GM18507 (cell line): Measurements from ENCODE around the gene HMGCL.
A peak's percentile ranks its signal among the peaks of the same experiment; 100 is the strongest.
"Not testable (repeated sequence)": the region's sequence is repeated elsewhere in the genome, so short reads cannot be mapped to it uniquely, and the experiment has no call there.

Experiments used
- DNase-seq: peaks from one replicate; pipeline ENCODE4 v3.0.0; 2011; ENCODE audit warnings: low read depth; ENCODE audit not compliant: insufficient read length; ENCODE audit errors: extremely low spot score
- FAIRE-seq: peaks from 2 replicates; lab custom pipeline; 2011; peaks lifted over from hg19 to GRCh38; lab: Jason Lieb, UNC

The HMGCL gene

DNA sequence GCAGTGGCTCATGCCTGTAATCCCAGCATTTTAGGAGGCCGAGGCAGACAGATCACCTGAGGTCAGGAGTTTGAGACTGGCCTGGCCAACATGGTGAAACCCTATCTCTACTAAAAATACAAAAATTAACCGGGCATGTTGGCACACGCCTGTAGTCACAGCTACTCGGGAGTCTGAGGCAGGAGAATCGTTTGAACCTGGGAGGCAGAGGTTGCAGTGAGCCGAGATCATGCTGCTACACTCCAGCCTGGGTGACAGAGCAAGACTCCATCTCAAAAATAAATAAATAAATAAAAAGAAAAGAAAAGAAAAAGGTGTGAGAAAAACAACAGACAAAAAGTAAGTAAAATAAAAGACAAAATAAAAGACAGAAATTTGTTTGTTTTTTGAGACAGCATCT lies 8.9 kb upstream of the HMGCL start:
- DNase-seq, FAIRE-seq: not testable (repeated sequence)

DNA sequence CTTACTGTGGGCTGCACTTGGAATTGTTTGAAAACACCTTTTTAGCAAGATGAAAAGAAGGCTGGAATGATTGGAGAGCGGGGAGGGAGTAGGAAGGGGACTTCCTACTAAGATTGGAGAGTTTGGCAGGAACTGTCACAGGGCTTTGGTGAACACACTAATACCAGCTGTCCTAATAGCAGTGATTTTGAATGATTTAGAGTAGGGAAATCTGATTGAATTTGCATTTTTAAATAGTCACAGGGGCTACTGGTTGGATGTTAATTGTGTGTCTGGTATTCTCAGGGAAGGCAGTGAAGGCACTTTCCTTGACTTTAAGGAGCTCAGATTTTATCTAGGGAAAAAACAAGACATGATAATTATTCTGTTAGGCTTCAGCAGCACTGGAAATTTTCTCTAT lies 2.5 kb upstream of the HMGCL start:
- FAIRE-seq (no peak), DNase-seq (no peak)

- not testable (repeated sequence) for FAIRE-seq, DNase-seq
Observed at GRCh38 chr1:23826590-23826989, 1.4 kb upstream of the HMGCL start.

DNA sequence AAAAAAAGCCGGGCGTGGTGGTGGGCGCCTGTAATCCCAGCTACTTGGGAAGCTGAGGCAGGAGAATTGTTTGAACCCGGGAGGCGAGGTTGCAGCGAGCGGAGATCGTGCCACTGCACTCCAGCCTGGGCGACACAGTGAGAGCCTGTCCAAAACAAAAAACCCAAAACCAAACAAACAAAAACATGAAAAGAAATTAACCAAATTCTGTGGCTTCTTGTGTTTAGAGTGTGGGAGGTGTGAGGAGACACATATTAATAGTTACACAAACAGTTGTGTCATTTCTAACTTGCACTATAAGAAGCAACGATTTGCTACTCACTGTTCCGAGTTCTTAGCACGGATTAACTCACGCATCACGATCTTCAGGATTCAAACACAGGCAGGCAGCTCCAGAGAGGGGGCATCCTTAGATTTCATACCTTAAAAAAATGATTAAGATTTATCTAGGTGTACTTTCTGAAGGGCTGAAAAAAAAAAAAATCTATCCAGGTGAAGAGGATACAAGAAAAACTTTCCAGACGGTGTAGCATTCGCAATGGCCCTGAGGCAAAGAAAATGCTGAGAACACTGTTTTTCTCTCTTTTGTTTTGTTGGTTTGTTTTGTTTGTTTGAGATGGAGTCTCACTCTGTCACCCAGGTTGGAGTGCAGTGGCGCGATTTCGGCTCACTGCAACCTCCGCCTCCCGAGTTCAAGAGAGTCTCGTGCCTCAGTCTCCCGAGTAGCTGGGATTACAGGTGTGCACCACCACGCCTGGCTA lies 713 bp upstream of the HMGCL start:
- peak; percentile 54 for DNase-seq
- peak; percentile 83 for FAIRE-seq

GRCh38 chr1:23824711-23825075 lies 536 bp downstream of the HMGCL start:
- DNase-seq = no peak
- no peak for FAIRE-seq

DNA sequence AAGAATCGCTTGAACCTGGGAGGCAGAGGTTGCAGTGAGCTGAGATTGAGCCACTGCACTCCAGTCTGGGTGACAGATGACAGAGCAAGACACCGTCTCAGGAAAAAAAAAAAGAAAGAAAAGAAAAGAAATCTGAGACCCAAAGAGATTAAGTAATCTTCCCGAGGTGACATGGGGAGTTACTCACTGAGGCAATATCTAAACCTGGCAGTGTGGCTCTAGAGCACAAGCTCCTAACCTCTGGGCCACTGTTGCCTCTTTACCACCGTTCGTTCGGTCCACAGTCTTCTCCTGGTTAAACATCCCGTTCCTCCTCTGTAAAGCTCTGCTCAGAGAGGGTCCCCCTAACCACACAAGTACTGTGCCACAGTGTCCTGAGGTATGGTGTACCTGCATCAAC lies 1.5 kb downstream of the HMGCL start:
- no peak for FAIRE-seq
- DNase-seq = no peak

DNA sequence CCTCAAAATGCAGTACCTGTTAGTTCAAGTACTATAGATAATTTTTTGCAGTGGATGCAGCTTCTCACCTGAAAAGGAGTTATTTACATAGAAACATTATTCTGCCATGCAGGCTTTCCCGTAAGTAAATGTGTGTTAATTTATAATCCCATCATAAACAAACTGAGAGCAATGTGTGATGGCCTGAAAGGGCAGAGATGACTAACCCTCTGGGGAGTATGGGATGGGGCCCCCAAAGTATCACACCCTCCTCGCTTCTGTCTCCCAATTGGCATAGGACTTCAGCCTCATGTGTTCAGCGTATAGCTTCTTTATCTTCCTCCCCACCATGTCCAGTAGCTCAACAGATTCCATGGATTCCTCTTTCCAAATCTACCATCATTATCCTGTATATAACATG lies 7.6 kb downstream of the HMGCL start:
- DNase-seq (peak; percentile 42), FAIRE-seq (peak; percentile 78)

- peak; percentile 67 for FAIRE-seq
- no peak for DNase-seq
Observed at GRCh38 chr1:23816906-23817305, 8.3 kb downstream of the HMGCL start.

GRCh38 chr1:23816361-23816760 lies 8.9 kb downstream of the HMGCL start:
- FAIRE-seq = no peak
- DNase-seq = no peak

- DNase-seq = no peak
- FAIRE-seq = no peak
Observed at GRCh38 chr1:23814016-23814415, 11.2 kb downstream of the HMGCL start.

GRCh38 chr1:23810818-23811540 lies 14.2 kb downstream of the HMGCL start:
- FAIRE-seq = peak; percentile 84
- no peak for DNase-seq

DNA sequence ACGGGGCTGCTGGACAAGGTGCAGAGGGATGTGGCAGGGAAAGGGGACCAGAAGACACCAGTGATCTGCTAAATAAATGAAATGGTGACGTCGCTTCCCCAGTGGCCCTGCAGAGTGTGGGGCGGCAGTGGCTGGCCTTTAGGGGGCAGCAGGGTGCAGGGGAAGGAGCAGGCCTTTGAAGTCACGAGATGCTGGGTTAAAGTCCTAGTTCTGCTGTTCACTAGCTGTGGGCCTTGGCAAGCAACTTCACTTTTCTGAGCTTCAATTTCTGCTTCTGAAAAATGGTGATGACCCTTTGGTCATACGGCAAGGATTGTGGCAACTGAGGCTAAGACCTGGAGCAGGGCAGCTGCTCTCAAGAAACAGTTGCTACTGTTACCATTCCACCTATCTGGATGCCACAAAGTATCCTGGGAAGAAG lies 15.5 kb downstream of the HMGCL start:
- peak; percentile 84 for FAIRE-seq
- DNase-seq = peak; percentile 69

- FAIRE-seq (no peak), DNase-seq (no peak)
Observed at GRCh38 chr1:23807453-23807852, 17.8 kb downstream of the HMGCL start.

DNA sequence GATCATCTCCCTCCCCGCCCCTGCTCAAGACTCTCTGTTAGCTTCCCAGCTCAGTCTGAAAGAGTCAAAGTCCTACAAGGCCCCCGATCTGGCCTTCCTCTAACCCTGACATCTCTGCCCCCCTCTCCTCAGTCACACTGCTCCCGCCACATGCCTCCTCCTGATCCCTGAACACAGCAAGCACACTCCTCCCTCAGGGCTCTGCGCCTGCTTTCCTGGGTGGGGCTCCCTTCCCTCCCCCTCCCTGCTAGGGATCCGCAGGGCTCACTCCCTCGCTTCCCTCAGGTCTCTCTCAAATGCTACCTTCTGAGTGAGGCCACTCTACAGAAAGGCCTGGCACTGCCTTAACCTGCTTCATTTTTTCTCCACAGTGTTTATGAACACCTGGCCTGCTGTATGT lies 18.9 kb downstream of the HMGCL start:
- no peak for DNase-seq
- FAIRE-seq = no peak

DNA sequence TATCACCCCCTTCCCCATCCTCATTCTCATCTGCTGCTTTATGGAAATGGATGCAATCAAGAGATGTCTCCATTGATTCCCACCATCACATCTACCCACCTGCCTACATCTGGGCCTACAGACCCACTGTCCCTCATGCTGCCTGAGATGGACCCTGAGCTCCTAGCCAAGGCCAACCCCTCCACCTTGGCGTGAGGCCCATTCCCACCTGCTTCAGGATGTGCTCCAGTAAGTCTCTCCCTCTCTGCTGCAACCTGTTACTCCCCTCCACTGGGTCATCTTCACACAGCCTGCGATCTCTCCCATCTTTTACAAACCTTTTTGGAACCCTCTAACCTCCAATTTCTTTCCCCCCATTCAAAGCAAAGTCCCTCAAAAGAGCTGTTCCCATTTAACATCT lies 20.2 kb downstream of the HMGCL start:
- FAIRE-seq = no peak
- no peak for DNase-seq

- DNase-seq = no peak
- no peak for FAIRE-seq
Observed at GRCh38 chr1:23804183-23804835, 20.9 kb downstream of the HMGCL start.

- DNase-seq (no peak), FAIRE-seq (no peak)
Observed at GRCh38 chr1:23803674-23804073, 21.6 kb downstream of the HMGCL start.

DNA sequence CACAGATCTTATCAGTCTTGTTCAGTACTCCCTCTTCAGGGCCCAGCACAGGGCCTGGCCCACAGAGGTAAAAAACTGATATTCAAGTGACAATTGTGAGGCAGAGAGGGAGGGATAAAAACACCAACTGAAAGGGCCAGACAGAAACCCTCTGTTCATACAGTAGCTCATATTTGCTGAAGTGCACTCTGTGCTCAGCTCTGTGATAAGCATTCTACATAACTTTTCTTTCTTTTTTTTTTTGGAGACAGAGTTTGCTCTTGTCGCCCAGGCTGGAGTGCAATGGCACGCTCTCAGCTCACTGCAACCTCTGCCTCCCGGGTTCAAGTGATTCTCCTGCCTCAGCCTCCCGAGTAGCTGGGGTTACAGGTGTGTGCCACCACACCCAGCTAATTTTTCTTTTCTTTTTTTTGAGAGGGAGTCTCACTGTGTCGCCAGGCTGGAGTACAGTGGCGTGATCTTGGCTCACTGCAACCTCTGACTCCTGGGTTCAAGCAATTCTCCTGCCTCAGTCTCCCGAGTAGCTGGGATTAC lies 22.4 kb downstream of the HMGCL start:
- FAIRE-seq, DNase-seq: not testable (repeated sequence)

GRCh38 chr1:23801876-23802275 lies 23.4 kb downstream of the HMGCL start:
- FAIRE-seq (no peak), DNase-seq (no peak)

DNA sequence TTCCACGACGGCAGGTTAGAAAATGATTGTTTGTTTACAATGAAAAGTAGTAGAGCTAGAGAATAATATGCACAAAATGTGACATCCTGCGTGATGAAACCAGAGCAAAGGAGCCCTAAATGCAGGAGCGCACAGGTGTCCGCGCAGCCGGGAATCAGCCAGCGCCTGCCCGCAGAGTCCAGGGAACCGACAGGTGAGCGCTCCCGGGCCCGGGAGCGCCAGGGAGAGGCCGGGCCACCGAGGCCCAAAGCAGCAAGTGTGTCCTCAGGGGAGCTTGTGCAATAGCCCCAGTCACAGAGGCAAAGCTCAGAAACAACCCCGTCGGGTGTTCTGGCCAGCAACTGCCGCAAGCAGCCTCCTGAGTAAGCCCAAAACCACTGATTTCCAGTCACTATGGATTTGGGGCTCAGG lies 23.9 kb downstream of the HMGCL start:
- FAIRE-seq (no peak), DNase-seq (no peak)
